Measurements from ENCODE around the gene NOC4L.
"Not testable (repeated sequence)": the region's sequence is repeated elsewhere in the genome, so short reads cannot be mapped to it uniquely, and the experiment has no call there.

NOC4L gene

GRCh38 chr12:132144810-132145168 is 532 bp downstream of the NOC4L start:
- no peak for DNase-seq

- no peak for DNase-seq
These were observed 1.1 kb downstream of the NOC4L start for GRCh38 chr12:132145334-132145733.

GRCh38 chr12:132146098-132146497 is 1.8 kb downstream of the NOC4L start:
- DNase-seq = no peak

- DNase-seq = no peak
These were observed 2.6 kb downstream of the NOC4L start for GRCh38 chr12:132146772-132147422.

GRCh38 chr12:132147423-132148367 is 3.4 kb downstream of the NOC4L start:
- DNase-seq = no peak

GRCh38 chr12:132148368-132149045 is 4.2 kb downstream of the NOC4L start:
- DNase-seq = no peak

GRCh38 chr12:132149526-132149925 is 5.3 kb downstream of the NOC4L start:
- not testable (repeated sequence) for DNase-seq

- no peak for DNase-seq
These were observed 6.5 kb downstream of the NOC4L start for GRCh38 chr12:132150780-132151144.

- peak; percentile 8 for DNase-seq
These were observed 7.0 kb downstream of the NOC4L start for GRCh38 chr12:132151145-132151765.

GRCh38 chr12:132151766-132152410 is 7.6 kb downstream of the NOC4L start:
- peak; percentile 8 for DNase-seq

GRCh38 chr12:132152411-132152821 is 8.2 kb downstream of the NOC4L start:
- no peak for DNase-seq

- peak; percentile 8 for DNase-seq
These were observed 8.7 kb downstream of the NOC4L start for GRCh38 chr12:132152953-132153352.

- peak; percentile 76 for DNase-seq
These were observed 9.5 kb downstream of the NOC4L start for GRCh38 chr12:132153501-132154340.

- DNase-seq = no peak
These were observed 10.1 kb downstream of the NOC4L start for GRCh38 chr12:132154341-132154761.

GRCh38 chr12:132154941-132155770 is 10.9 kb downstream of the NOC4L start:
- no peak for DNase-seq

GRCh38 chr12:132155771-132156572 is 11.7 kb downstream of the NOC4L start:
- DNase-seq = no peak

GRCh38 chr12:132156573-132157325 is 12.5 kb downstream of the NOC4L start:
- DNase-seq = no peak

GRCh38 chr12:132157733-132158409 is 13.6 kb downstream of the NOC4L start:
- DNase-seq = no peak
